Panc1 (cell line): ENCODE measurements around the gene NFX1. TPM values are rescaled to one million over a fixed set of nuclear protein-coding genes. Genes with fewer than 3 reads are reported as not detected.

Experiments used
- ATAC-seq: fragments of 200-7000 bp; cut with Tn5 transposase; 2 replicates; pipeline ENCODE4 v1.9.1; 2020; ENCODE audit warnings: mild to moderate bottlenecking, moderate library complexity
- BruUV-seq: library from RNA; stranded (reverse); fragments of 400-500 nt; replicated peaks from 2 replicates; lab custom pipeline; 2021; lab: Mats Ljungman, UMichigan
- CTCF ChIA-PET: fragments of 300-600 bp; sonication (Branson Sonifier 250); formaldehyde crosslinking; loops from one replicate; lab custom pipeline; 2022; ENCODE audit warnings: antibody characterized with exemption; lab: Charles Lee
- POLR2A ChIA-PET: fragments of 300-600 bp; sonication (Branson Sonifier 250); formaldehyde crosslinking; loops from one replicate; lab custom pipeline; 2022; ENCODE audit warnings: antibody characterized with exemption; lab: Charles Lee
- DNase-seq: peaks from one replicate; pipeline ENCODE4 v3.0.0-alpha.2; 2010; ENCODE audit warnings: low read depth, low spot score
- H3K27ac ChIP-seq: 2 replicates; pipeline ENCODE4 v1.5.1; 2011; ENCODE audit warnings: mild to moderate bottlenecking, low read length, inconsistent platforms
- H3K27me3 ChIP-seq: fragments of 200-500 bp; sonication (Bioruptor generic); 2 replicates; pipeline ENCODE4 v1.6.0; 2014; ENCODE audit warnings: low read length, inconsistent platforms; ENCODE audit not compliant: control insufficient read depth, insufficient read depth
- H3K36me3 ChIP-seq: fragments of 200-500 bp; sonication (Bioruptor generic); 2 replicates; pipeline ENCODE4 v1.5.1; 2014; ENCODE audit warnings: inconsistent platforms, mild to moderate bottlenecking, low read length, moderate library complexity; ENCODE audit not compliant: control insufficient read depth, insufficient read depth
- H3K4me1 ChIP-seq: 2 replicates; pipeline ENCODE4 v1.5.1; 2011; ENCODE audit warnings: inconsistent platforms, mild to moderate bottlenecking, low read length, moderate library complexity; ENCODE audit not compliant: control insufficient read depth, insufficient read depth
- H3K4me3 ChIP-seq, 2 experiments: 2 replicates each; pipeline ENCODE4 v1.5.1; 2011 to 2012; ENCODE audit warnings: low read depth in 2 of 2, low read length in 2 of 2, mild to moderate bottlenecking in 2 of 2, inconsistent platforms in 1 of 2, moderate library complexity in 1 of 2
- H3K9me3 ChIP-seq: fragments of 200-500 bp; sonication (Bioruptor generic); 2 replicates; pipeline ENCODE4 v1.5.1; 2014; ENCODE audit warnings: low read depth, mild to moderate bottlenecking, inconsistent platforms, low read length, moderate library complexity; ENCODE audit not compliant: control insufficient read depth, insufficient read depth
- POLR2AphosphoS5 ChIP-seq: IDR thresholded peaks from 2 replicates; pipeline ENCODE4 v1.6.1; 2012; ENCODE audit warnings: mild to moderate bottlenecking, low read depth, low read length, moderate library complexity
- REST ChIP-seq, 2 experiments: IDR thresholded peaks; 2 replicates each; pipeline ENCODE4 v1.6.1; 2011 to 2012; ENCODE audit warnings: low read depth in 2 of 2, control low read depth in 1 of 2, low read length in 1 of 2, mild to moderate bottlenecking in 1 of 2, moderate library complexity in 1 of 2; ENCODE audit not compliant: insufficient read depth in 1 of 2
- SIN3A ChIP-seq: IDR thresholded peaks from 2 replicates; pipeline ENCODE4 v1.6.1; 2012; ENCODE audit warnings: low read depth, mild to moderate bottlenecking, low read length, moderate library complexity, borderline replicate concordance; ENCODE audit not compliant: insufficient read depth
- TCF7L2 ChIP-seq: IDR thresholded peaks from 2 replicates; pipeline ENCODE4 v1.6.1; 2011; ENCODE audit warnings: mild to moderate bottlenecking, low read depth, low read length, inconsistent platforms
- in situ Hi-C: cut with HindIII; loops from 2 replicates; pipeline ENCODE4 v1.10.0; 2016; ENCODE audit warnings: low sequenced_read_pairs, low pct_unique_long_range_greater_than_20kb
- intact Hi-C: fragments of 100-400 bp; cut with micrococcal nuclease; formaldehyde crosslinking; loops from one replicate; pipeline ENCODE4 v1.10.0; 2022; ENCODE audit not compliant: unreplicated experiment
- total RNA-seq: library from RNA; stranded (reverse); gene quantifications from one replicate; pipeline ENCODE4 v1.2.1, GENCODE V29; 2021; ENCODE audit not compliant: unreplicated experiment
- TF ChIP-seq, protein P1 (sequence below): fragments of 450-650 bp; IDR thresholded peaks from 2 replicates; pipeline ENCODE4 v1.5.1; 2017; ENCODE audit warnings: mild to moderate bottlenecking

The NFX1 gene
- total RNA-seq, 1 experiment from 2014 or later: 38.1 TPM

DNA sequence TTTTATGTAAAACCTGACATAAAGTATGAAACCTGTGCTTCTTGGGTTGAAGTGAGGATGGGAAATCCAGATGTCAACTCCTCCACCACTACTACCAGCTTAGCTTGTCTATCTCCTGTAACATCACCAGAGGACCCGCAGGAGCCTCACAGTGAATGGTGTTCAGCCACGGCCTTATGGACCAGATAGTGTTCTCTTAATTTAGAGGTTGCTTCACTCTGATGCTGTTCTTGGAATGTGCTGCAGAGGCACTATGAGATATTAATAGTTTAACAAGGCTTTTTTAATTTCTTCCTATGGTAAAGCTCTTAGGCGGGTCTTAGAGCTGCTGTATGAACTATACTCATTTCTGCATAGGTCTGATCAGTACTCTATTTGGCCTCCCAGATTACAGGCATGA, 27.9 kb downstream of the NFX1 start:
- TF ChIP-seq REST (IDR thresholded peaks at IDR 0.05; ENCODE audit: insufficient read depth in 1 of 2, low read depth in 2 of 2, low read length in 1 of 2) (no peak), SIN3A (no peak), TCF7L2 (no peak), POLR2AphosphoS5 (no peak)
- TF ChIP-seq, protein P1, sequence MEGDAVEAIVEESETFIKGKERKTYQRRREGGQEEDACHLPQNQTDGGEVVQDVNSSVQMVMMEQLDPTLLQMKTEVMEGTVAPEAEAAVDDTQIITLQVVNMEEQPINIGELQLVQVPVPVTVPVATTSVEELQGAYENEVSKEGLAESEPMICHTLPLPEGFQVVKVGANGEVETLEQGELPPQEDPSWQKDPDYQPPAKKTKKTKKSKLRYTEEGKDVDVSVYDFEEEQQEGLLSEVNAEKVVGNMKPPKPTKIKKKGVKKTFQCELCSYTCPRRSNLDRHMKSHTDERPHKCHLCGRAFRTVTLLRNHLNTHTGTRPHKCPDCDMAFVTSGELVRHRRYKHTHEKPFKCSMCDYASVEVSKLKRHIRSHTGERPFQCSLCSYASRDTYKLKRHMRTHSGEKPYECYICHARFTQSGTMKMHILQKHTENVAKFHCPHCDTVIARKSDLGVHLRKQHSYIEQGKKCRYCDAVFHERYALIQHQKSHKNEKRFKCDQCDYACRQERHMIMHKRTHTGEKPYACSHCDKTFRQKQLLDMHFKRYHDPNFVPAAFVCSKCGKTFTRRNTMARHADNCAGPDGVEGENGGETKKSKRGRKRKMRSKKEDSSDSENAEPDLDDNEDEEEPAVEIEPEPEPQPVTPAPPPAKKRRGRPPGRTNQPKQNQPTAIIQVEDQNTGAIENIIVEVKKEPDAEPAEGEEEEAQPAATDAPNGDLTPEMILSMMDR: no peak
- DNase-seq: no peak
- in situ Hi-C loops (no loop called here), intact Hi-C loops (no loop called here)
- no peak overlapping the region for H3K4me3 ChIP-seq
- H3K27me3 ChIP-seq: no peaks in the 10 kb centered on the region
- H3K36me3 ChIP-seq: peaks cover 43% of the 10 kb centered on the region
- POLR2A ChIA-PET: no interaction called here
- CTCF ChIA-PET: no interaction called here
- no peak overlapping the region for H3K27ac ChIP-seq
- ATAC-seq: no peak
- H3K9me3 ChIP-seq: no peaks in the 10 kb centered on the region
- BruUV-seq: no TSS peak
- H3K4me1 ChIP-seq: no peaks in the 10 kb centered on the region

GRCh38 chr9:33318781-33319180, 28.5 kb downstream of the NFX1 start:
- intact Hi-C loops (no loop called here), in situ Hi-C loops (no loop called here)
- Histone ChIP-seq H3K4me1 (no peaks in the 10 kb centered on the region), H3K9me3 (no peaks in the 10 kb centered on the region), H3K27me3 (no peaks in the 10 kb centered on the region), H3K27ac (no peak overlapping the region), H3K36me3 (peaks cover 40% of the 10 kb centered on the region), H3K4me3 (no peak overlapping the region)
- no TSS peak for BruUV-seq
- ATAC-seq (no peak), DNase-seq (no peak)
- POLR2A ChIA-PET: no interaction called here
- TF ChIP-seq POLR2AphosphoS5: no peak
- TF ChIP-seq SIN3A: no peak
- TF ChIP-seq TCF7L2: no peak
- no peak for TF ChIP-seq REST (IDR thresholded peaks at IDR 0.05; ENCODE audit: insufficient read depth in 1 of 2, low read depth in 2 of 2, low read length in 1 of 2)
- TF ChIP-seq, protein P1: no peak
- CTCF ChIA-PET: no interaction called here
